Measurements from ENCODE around the gene MGAT4A. TPM values are rescaled to one million over a fixed set of nuclear protein-coding genes. Genes with fewer than 3 reads are reported as not detected.
A peak's percentile ranks its signal among the peaks of the same experiment; 100 is the strongest.
"Not testable (repeated sequence)": the region's sequence is repeated elsewhere in the genome, so short reads cannot be mapped to it uniquely, and the experiment has no call there.

MGAT4A gene
- total RNA-seq, 1 donor from 2014 or later, result 33.5 TPM

GRCh38 chr2:98604547-98604946, 126.4 kb downstream of the MGAT4A start:
- TF ChIP-seq CTCF (IDR thresholded peaks at IDR 0.05; ENCODE audit: unreplicated experiment), result no peak
- Mint-ChIP-seq H3K27me3 (no peaks in the 10 kb centered on the region), H3K27ac (no peak overlapping the region), H3K9me3 (ENCODE audit: low read depth) (no peaks in the 10 kb centered on the region), H3K4me1 (ENCODE audit: low read depth) (peaks cover 17% of the 10 kb centered on the region), H3K36me3 (ENCODE audit: insufficient read depth) (peaks cover 12% of the 10 kb centered on the region), H3K4me3 (ENCODE audit: low read depth) (no peak overlapping the region)
- no peak for DNase-seq (ENCODE audit: low spot score, unreplicated experiment)

- Mint-ChIP-seq H3K36me3 (ENCODE audit: insufficient read depth) (peaks cover 19% of the 10 kb centered on the region), H3K9me3 (ENCODE audit: low read depth) (no peaks in the 10 kb centered on the region), H3K27ac (no peak overlapping the region), H3K4me3 (ENCODE audit: low read depth) (no peak overlapping the region), H3K27me3 (no peaks in the 10 kb centered on the region), H3K4me1 (ENCODE audit: low read depth) (peaks cover 2% of the 10 kb centered on the region)
- DNase-seq (ENCODE audit: low spot score, unreplicated experiment), result no peak
- peak; percentile 69 for TF ChIP-seq CTCF (IDR thresholded peaks at IDR 0.05; ENCODE audit: unreplicated experiment)
These were observed 129.3 kb downstream of the MGAT4A start for GRCh38 chr2:98601532-98602132.

DNA sequence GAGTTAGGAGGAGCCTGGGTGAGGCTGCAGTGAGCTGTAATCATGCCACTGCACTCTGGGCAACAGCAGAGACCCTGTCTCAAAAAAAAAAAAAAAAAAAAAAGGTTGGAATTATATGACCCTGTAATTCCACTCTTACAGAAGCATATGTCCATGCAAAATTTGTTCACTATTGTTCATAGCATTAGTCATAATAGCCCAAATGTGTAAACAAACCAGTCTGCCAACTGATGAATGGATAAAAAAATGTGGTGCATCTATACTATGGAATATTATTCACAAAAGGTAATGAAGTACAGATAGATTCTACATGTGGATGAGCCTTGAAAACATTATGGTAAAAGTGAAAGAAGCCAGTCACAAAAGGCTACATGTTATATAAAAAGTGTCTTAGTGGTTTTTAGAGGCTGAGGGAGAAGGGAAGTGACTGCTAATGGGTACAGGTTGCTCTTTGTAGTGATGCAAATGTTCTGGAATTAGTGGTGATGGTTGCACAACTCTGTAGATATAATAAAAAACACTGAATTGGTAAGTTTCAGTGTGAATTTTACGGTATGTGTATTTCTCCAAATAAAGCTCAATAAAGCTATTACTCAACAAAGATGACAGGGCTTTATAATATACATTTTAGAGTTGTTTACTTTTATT, 132.0 kb downstream of the MGAT4A start:
- peaks cover 2% of the 10 kb centered on the region for H3K9me3 Mint-ChIP-seq (ENCODE audit: low read depth)
- no peak overlapping the region for H3K27ac Mint-ChIP-seq
- DNase-seq (ENCODE audit: low spot score, unreplicated experiment), result no peak
- H3K4me1 Mint-ChIP-seq (ENCODE audit: low read depth), result no peaks in the 10 kb centered on the region
- TF ChIP-seq CTCF (IDR thresholded peaks at IDR 0.05; ENCODE audit: unreplicated experiment), result no peak
- no peaks in the 10 kb centered on the region for H3K27me3 Mint-ChIP-seq
- H3K36me3 Mint-ChIP-seq (ENCODE audit: insufficient read depth), result peaks cover 26% of the 10 kb centered on the region
- no peak overlapping the region for H3K4me3 Mint-ChIP-seq (ENCODE audit: low read depth)

DNA sequence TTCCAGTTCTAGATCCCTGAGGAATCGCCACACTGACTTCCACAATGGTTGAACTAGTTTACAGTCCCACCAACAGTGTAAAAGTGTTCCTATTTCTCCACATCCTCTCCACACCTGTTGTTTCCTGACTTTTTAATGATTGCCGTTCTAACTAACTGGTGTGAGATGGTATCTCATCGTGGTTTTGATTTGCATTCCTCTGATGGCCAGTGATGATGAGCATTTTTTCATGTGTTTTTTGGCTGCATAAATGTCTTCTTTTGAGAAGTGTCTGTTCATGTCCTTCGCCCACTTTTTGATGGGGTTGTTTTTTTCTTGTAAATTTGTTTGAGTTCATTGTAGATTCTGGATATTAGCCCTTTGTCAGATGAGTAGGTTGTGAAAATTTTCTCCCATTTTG, 136.3 kb downstream of the MGAT4A start:
- not testable (repeated sequence) for H3K27me3 Mint-ChIP-seq; H3K27ac Mint-ChIP-seq; H3K4me3 Mint-ChIP-seq (ENCODE audit: low read depth); DNase-seq (ENCODE audit: low spot score, unreplicated experiment); H3K4me1 Mint-ChIP-seq (ENCODE audit: low read depth); H3K9me3 Mint-ChIP-seq (ENCODE audit: low read depth)
- peaks cover 21% of the 10 kb centered on the region for H3K36me3 Mint-ChIP-seq (ENCODE audit: insufficient read depth)

- TF ChIP-seq CTCF (IDR thresholded peaks at IDR 0.05; ENCODE audit: unreplicated experiment), result no peak
- Mint-ChIP-seq H3K9me3 (ENCODE audit: low read depth) (peaks cover 4% of the 10 kb centered on the region), H3K36me3 (ENCODE audit: insufficient read depth) (peaks cover 18% of the 10 kb centered on the region), H3K4me1 (ENCODE audit: low read depth) (no peaks in the 10 kb centered on the region), H3K27ac (no peak overlapping the region), H3K4me3 (ENCODE audit: low read depth) (no peak overlapping the region), H3K27me3 (no peaks in the 10 kb centered on the region)
- DNase-seq (ENCODE audit: low spot score, unreplicated experiment), result no peak
These were observed 138.4 kb downstream of the MGAT4A start for GRCh38 chr2:98592565-98592964.

GRCh38 chr2:98589489-98589888, 141.4 kb downstream of the MGAT4A start:
- Mint-ChIP-seq H3K27ac (no peak overlapping the region), H3K27me3 (no peaks in the 10 kb centered on the region), H3K9me3 (ENCODE audit: low read depth) (peaks cover 4% of the 10 kb centered on the region), H3K4me1 (ENCODE audit: low read depth) (no peaks in the 10 kb centered on the region), H3K4me3 (ENCODE audit: low read depth) (no peak overlapping the region), H3K36me3 (ENCODE audit: insufficient read depth) (peaks cover 12% of the 10 kb centered on the region)
- DNase-seq (ENCODE audit: low spot score, unreplicated experiment), result no peak
- TF ChIP-seq CTCF (IDR thresholded peaks at IDR 0.05; ENCODE audit: unreplicated experiment), result no peak

Measured in progenitor cell of endocrine pancreas (in vitro differentiated cells).